Mesendoderm (in vitro differentiated cells): ENCODE data around the gene SIGLEC11.

Experiments
- DNase-seq: peaks from one replicate; pipeline ENCODE4 v3.0.0; 2013
- H2AK5ac ChIP-seq: 2 replicates; pipeline ENCODE4 v1.6.1; 2013; ENCODE audit warnings: low read length, inconsistent platforms
- H2BK120ac ChIP-seq: 2 replicates; pipeline ENCODE4 v1.6.1; 2013; ENCODE audit warnings: low read depth, mild to moderate bottlenecking, low read length, moderate library complexity, mixed read lengths
- H2BK15ac ChIP-seq: replicated peaks from 2 replicates; pipeline ENCODE4 v1.6.1; 2013; ENCODE audit warnings: low read depth, mild to moderate bottlenecking, moderate library complexity
- H2BK5ac ChIP-seq: 2 replicates; pipeline ENCODE4 v1.6.1; 2013; ENCODE audit warnings: low read length, inconsistent platforms
- H3K18ac ChIP-seq: 2 replicates; pipeline ENCODE4 v1.6.1; 2013; ENCODE audit warnings: mild to moderate bottlenecking, low read length, mixed read lengths
- H3K23ac ChIP-seq: one replicate; pipeline ENCODE4 v1.6.1; 2013; ENCODE audit warnings: low read length
- H3K27ac ChIP-seq: 2 replicates; pipeline ENCODE4 v1.5.1; 2013; ENCODE audit warnings: low read depth, mild to moderate bottlenecking, inconsistent platforms, low read length, moderate library complexity
- H3K27me3 ChIP-seq: 2 replicates; pipeline ENCODE4 v1.6.1; 2013; ENCODE audit warnings: low read length, control low read depth, mild to moderate bottlenecking, inconsistent platforms; ENCODE audit not compliant: insufficient read depth, poor library complexity
- H3K36me3 ChIP-seq: 2 replicates; pipeline ENCODE4 v1.6.1; 2013; ENCODE audit warnings: low read length, inconsistent platforms; ENCODE audit not compliant: control insufficient read depth, insufficient read depth
- H3K4ac ChIP-seq: one replicate; pipeline ENCODE4 v1.6.1; 2013; ENCODE audit warnings: low read depth, mild to moderate bottlenecking, low read length, moderate library complexity
- H3K4me1 ChIP-seq: 2 replicates; pipeline ENCODE4 v1.6.1; 2013; ENCODE audit warnings: low read depth, low read length, inconsistent platforms; ENCODE audit not compliant: control insufficient read depth
- H3K4me2 ChIP-seq: 2 replicates; pipeline ENCODE4 v1.6.1; 2013; ENCODE audit warnings: low read length
- H3K4me3 ChIP-seq: 2 replicates; pipeline ENCODE4 v1.5.1; 2013; ENCODE audit warnings: mild to moderate bottlenecking, low read length
- H3K56ac ChIP-seq: one replicate; pipeline ENCODE4 v1.6.1; 2013; ENCODE audit warnings: low read length
- H3K79me1 ChIP-seq: 2 replicates; pipeline ENCODE4 v1.6.1; 2013; ENCODE audit warnings: low read length, inconsistent platforms
- H3K79me2 ChIP-seq: 2 replicates; pipeline ENCODE4 v1.6.1; 2013; ENCODE audit warnings: mild to moderate bottlenecking, low read length; ENCODE audit not compliant: control insufficient read depth, insufficient read depth
- H3K9ac ChIP-seq: 2 replicates; pipeline ENCODE4 v1.6.1; 2013; ENCODE audit warnings: low read length, inconsistent platforms
- H4K5ac ChIP-seq: one replicate; pipeline ENCODE4 v1.6.1; 2013; ENCODE audit warnings: low read length
- H4K8ac ChIP-seq: one replicate; pipeline ENCODE4 v1.6.1; 2013; ENCODE audit warnings: low read depth, mild to moderate bottlenecking, control low read depth, low read length, moderate library complexity
- WGBS: extraction: QIAGEN DNeasy Blood & Tissue Kit; methylation state at CpG from one replicate; pipeline ENCODE4 v1.1.7; 2013; ENCODE audit warnings: low lambda C conversion rate, missing lambda C conversion rate; ENCODE audit not compliant: insufficient coverage; ENCODE audit errors: extremely low coverage; 5-methylcytosine and 5-hydroxymethylcytosine counted together

Gene SIGLEC11

DNA sequence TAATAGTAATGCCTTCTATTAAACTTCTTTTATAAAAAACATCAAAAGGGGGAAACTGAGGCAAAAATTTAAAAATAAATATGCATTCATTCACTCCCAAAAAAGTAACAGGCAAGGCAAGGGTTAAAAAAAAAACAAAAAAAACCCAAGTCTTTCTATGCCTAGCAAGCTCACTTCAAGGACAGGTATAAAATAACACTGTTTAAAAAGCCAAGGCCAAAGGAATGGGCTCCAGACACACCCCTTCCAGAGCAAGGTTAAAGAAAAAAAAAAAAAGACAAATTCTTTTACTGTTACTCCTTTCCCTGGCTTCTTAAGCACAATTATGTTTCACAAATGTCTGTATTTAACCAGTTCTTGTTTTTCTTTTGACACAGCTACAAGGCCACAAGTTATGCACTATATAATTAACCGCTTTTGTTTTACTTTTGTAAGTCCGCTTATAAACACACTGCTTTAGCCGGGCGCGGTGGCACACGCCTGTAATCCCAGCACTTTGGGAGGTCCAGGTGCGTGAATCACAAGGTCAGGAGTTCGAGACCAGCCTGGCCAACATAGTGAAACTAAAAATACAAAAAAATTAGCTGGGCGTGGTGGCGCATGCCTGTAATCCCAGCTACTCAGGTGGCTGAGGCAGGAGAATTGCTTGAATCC lies 3.6 kb downstream of the SIGLEC11 start:
- no peak overlapping the region for H3K18ac ChIP-seq

DNA sequence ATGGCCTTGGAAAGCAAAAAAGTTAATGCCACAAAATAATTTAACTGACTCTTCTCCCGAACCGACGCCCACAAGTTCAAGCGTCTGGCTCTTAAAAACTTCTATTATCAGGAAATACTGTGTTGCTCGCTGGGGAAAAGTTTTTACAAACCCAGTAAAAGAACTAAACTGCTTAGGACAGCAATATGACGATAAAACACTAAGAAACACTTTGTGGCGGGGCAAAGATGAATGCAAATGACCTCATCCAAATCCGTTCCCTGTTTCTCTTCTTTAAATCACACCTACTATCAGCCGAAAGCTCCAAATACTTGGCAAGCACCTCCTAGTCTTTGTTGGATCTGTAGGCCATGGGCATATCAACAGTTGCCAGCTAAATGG lies 4.9 kb downstream of the SIGLEC11 start:
- no peak overlapping the region for H3K56ac ChIP-seq
- no peaks in the 10 kb centered on the region for H3K79me1 ChIP-seq
- no peak overlapping the region for H2BK120ac ChIP-seq
- no peak overlapping the region for H3K27ac ChIP-seq
- no peaks in the 10 kb centered on the region for H3K27me3 ChIP-seq
- no peak overlapping the region for H3K4me3 ChIP-seq
- no peak overlapping the region for H3K4me2 ChIP-seq
- no peak overlapping the region for H2AK5ac ChIP-seq
- no peak overlapping the region for H3K18ac ChIP-seq
- H2BK15ac ChIP-seq = no peak overlapping the region
- H3K79me2 ChIP-seq = no peaks in the 10 kb centered on the region
- no CpG with 5 or more reads among the region's 9 CpGs for WGBS
- no peak for DNase-seq
- no peak overlapping the region for H4K8ac ChIP-seq
- H3K9ac ChIP-seq = no peak overlapping the region
- no peak overlapping the region for H4K5ac ChIP-seq
- no peaks in the 10 kb centered on the region for H3K36me3 ChIP-seq
- H3K4me1 ChIP-seq = no peaks in the 10 kb centered on the region
- H2BK5ac ChIP-seq = no peak overlapping the region
- no peak overlapping the region for H3K23ac ChIP-seq
- H3K4ac ChIP-seq = no peak overlapping the region

More for the DNA sequence above, 3.6 kb downstream of the SIGLEC11 start:
- H3K4me2 ChIP-seq = no peak overlapping the region
- H3K27me3 ChIP-seq = no peaks in the 10 kb centered on the region
- no peak overlapping the region for H3K23ac ChIP-seq
- H3K4me3 ChIP-seq = no peak overlapping the region
- no peak overlapping the region for H2BK15ac ChIP-seq
- H3K4me1 ChIP-seq = no peaks in the 10 kb centered on the region
- no peaks in the 10 kb centered on the region for H3K79me1 ChIP-seq
- no peak overlapping the region for H2BK5ac ChIP-seq
- no peak overlapping the region for H3K4ac ChIP-seq
- no peak overlapping the region for H4K8ac ChIP-seq
- H3K56ac ChIP-seq = no peak overlapping the region
- H3K9ac ChIP-seq = no peak overlapping the region
- no peak overlapping the region for H4K5ac ChIP-seq
- no peak overlapping the region for H3K27ac ChIP-seq
- H2BK120ac ChIP-seq = no peak overlapping the region
- H2AK5ac ChIP-seq = no peak overlapping the region
- no peaks in the 10 kb centered on the region for H3K36me3 ChIP-seq
- no peaks in the 10 kb centered on the region for H3K79me2 ChIP-seq
- no peak for DNase-seq
- no CpG with 5 or more reads among the region's 10 CpGs for WGBS

DNA sequence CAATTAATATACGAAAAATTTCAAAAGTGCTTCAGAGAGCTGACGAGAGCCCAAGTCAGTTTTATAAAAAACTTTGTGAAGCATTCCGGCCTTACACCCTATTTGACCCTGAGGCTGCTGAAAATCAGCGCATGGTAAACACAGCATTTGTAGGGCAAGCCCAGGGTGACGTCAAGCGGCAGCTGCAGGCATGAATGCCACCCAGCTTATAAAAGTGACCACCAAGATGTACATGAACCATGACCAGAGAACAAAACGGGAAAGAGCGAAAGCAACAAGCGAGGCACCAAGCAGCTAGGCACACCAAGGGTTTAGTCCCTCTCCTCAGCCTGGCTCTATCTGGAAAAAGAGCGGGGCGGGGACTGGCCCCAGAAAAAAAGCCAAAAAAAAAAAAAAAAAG lies 6.0 kb downstream of the SIGLEC11 start:
- no peak overlapping the region for H4K8ac ChIP-seq
- H2BK120ac ChIP-seq = no peak overlapping the region
- no peak overlapping the region for H3K18ac ChIP-seq
- H4K5ac ChIP-seq = no peak overlapping the region
- H3K27ac ChIP-seq = no peak overlapping the region
- no peak overlapping the region for H3K4me2 ChIP-seq
- no peak overlapping the region for H3K4me3 ChIP-seq
- no peaks in the 10 kb centered on the region for H3K27me3 ChIP-seq
- no peak overlapping the region for H3K23ac ChIP-seq
- DNase-seq = no peak
- no peak overlapping the region for H2AK5ac ChIP-seq
- no peaks in the 10 kb centered on the region for H3K79me2 ChIP-seq
- no peak overlapping the region for H2BK5ac ChIP-seq
- H3K4me1 ChIP-seq = no peaks in the 10 kb centered on the region
- no CpG with 5 or more reads among the region's 11 CpGs for WGBS
- no peak overlapping the region for H2BK15ac ChIP-seq
- no peak overlapping the region for H3K4ac ChIP-seq
- no peaks in the 10 kb centered on the region for H3K36me3 ChIP-seq
- no peaks in the 10 kb centered on the region for H3K79me1 ChIP-seq
- no peak overlapping the region for H3K9ac ChIP-seq
- no peak overlapping the region for H3K56ac ChIP-seq

DNA sequence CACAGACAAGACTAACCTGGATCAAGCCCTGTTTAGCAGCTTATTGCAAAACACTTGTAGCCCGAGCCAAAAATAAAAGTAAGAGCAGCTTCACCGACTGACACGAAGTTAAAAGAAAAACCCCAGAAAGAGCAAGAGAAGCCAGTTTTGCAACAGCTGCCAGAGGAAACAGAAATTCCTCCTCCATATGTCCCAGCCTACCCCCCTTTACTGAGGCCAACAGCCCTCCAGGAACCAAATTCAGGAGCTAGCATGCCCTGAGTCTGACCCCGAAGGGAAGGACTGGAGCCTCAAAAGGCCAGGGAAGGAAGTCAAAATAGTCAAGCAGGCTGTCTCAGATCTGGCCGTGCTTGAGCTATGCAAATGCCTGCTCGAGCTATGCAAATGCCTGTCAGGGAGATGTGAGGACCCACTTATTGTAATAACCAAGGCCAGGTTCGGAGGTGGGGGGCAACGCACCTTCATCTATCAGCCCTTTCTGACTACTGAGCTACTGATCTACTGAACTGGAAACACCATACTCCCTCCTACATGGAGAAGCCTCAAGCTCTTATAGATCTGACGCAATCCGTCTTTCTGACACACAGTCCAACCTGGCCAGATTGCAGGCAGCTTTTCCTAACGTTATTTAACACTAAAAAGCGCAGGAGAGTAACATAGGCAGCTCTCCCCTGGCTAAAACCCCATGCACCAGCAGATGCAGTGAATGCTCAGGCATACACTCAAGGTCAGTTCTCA lies 6.7 kb downstream of the SIGLEC11 start:
- Histone ChIP-seq H3K18ac (no peak overlapping the region), H2BK15ac (no peak overlapping the region), H3K4me1 (no peaks in the 10 kb centered on the region), H4K8ac (no peak overlapping the region), H2BK5ac (no peak overlapping the region), H4K5ac (no peak overlapping the region), H3K56ac (no peak overlapping the region), H3K9ac (no peak overlapping the region), H2BK120ac (no peak overlapping the region), H3K4me3 (no peak overlapping the region), H3K36me3 (no peaks in the 10 kb centered on the region), H3K79me1 (no peaks in the 10 kb centered on the region), H3K27ac (no peak overlapping the region), H3K79me2 (no peaks in the 10 kb centered on the region), H3K27me3 (no peaks in the 10 kb centered on the region), H3K4ac (no peak overlapping the region), H3K23ac (no peak overlapping the region), H3K4me2 (no peak overlapping the region), H2AK5ac (no peak overlapping the region)
- no peak for DNase-seq
- WGBS = no CpG with 5 or more reads among the region's 12 CpGs

DNA sequence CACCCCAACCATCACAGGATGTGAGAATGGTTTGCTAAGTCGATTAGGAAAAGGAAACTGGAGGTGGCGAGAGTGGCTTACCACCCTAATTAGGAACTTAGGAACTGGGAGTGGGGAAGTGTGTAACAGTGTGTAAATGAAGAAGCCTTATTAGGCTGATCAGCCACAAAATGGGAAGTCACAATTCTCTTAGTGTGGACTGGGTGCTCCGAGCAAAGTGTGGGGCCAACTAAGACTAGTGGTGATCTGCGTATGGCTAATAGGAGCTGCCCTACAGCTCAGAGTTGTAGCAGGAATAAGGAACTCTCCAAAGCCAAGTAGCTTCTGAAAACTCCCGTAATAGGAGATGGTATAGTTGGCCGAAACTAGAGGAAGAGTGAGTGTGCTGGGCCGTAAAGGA lies 7.6 kb downstream of the SIGLEC11 start:
- H4K5ac ChIP-seq = no peak overlapping the region
- no peak overlapping the region for H2AK5ac ChIP-seq
- no peak overlapping the region for H3K56ac ChIP-seq
- no peak overlapping the region for H4K8ac ChIP-seq
- H3K4me1 ChIP-seq = no peaks in the 10 kb centered on the region
- H3K23ac ChIP-seq = no peak overlapping the region
- H2BK5ac ChIP-seq = no peak overlapping the region
- no peak overlapping the region for H3K4me3 ChIP-seq
- no peaks in the 10 kb centered on the region for H3K79me2 ChIP-seq
- H3K18ac ChIP-seq = no peak overlapping the region
- no peak overlapping the region for H3K27ac ChIP-seq
- H2BK15ac ChIP-seq = no peak overlapping the region
- no peak for DNase-seq
- no peak overlapping the region for H2BK120ac ChIP-seq
- no peaks in the 10 kb centered on the region for H3K79me1 ChIP-seq
- no peaks in the 10 kb centered on the region for H3K27me3 ChIP-seq
- H3K4me2 ChIP-seq = no peak overlapping the region
- no peak overlapping the region for H3K9ac ChIP-seq
- H3K36me3 ChIP-seq = no peaks in the 10 kb centered on the region
- no peak overlapping the region for H3K4ac ChIP-seq
- WGBS = no CpG with 5 or more reads among the region's 7 CpGs
